Measurements from ENCODE around the gene SLC2A3. TPM values are rescaled to one million over a fixed set of nuclear protein-coding genes. Genes with fewer than 3 reads are reported as not detected.

Gene SLC2A3
- total and polyA plus RNA-seq, 2 of the 13 experiments (the other 11 are each of a cell fraction or from before 2014, with no cell fraction given), result 39.3 to 580 TPM

GRCh38 chr12:7951671-7952070, 15.7 kb upstream of the SLC2A3 start:
- H4K20me1 ChIP-seq (ENCODE audit: insufficient read depth, low read length), result no peaks in the 10 kb centered on the region
- WGBS (ENCODE audit: low lambda C conversion rate), result 89% methylated on average over 6 of the region's 6 CpGs
- no peak overlapping the region for H2AFZ ChIP-seq (ENCODE audit: low read length)
- intact Hi-C loops (cut with micrococcal nuclease; ENCODE audit: unreplicated experiment), result no loop called here
- no peak for FAIRE-seq
- ATAC-seq, result no peak
- no peaks in the 10 kb centered on the region for H3K79me2 ChIP-seq (ENCODE audit: insufficient read depth, low read length)
- H3K36me3 ChIP-seq (replicated peaks in 1 of 2; ENCODE audit: control insufficient read depth in 1 of 2, insufficient read depth in 2 of 2, low read length in 2 of 2), result no peaks in the 10 kb centered on the region
- no TSS peak for BruUV-seq (replicated peaks)
- H3K9me3 ChIP-seq (ENCODE audit: low read length), result no peaks in the 10 kb centered on the region
- ChIA-PET POLR2A (no interaction called here), CTCF (ENCODE audit: low intra/inter-chr PET ratio, low total read pairs) (no interaction called here)
- peaks cover 15% of the 10 kb centered on the region for H3K4me1 ChIP-seq (ENCODE audit: insufficient read depth, low read length)
- TF ChIP-seq ETS1 (CRISPR knock-in tag; IDR thresholded peaks at IDR 0.05), result no peak
- TF ChIP-seq SMYD3 (CRISPR knock-in tag; IDR thresholded peaks at IDR 0.05), result no peak
- TF ChIP-seq ZNF138 (CRISPR knock-in tag; IDR thresholded peaks at IDR 0.05; ENCODE audit: low read depth), result no peak
- no peak for TF ChIP-seq ZNF251 (CRISPR knock-in tag; IDR thresholded peaks at IDR 0.05)
- TF ChIP-seq MYNN (CRISPR knock-in tag; IDR thresholded peaks at IDR 0.05; ENCODE audit: low read depth), result no peak
- no peak for TF ChIP-seq AKAP8 (CRISPR knock-in tag; IDR thresholded peaks at IDR 0.05)
- TF ChIP-seq ZFP91 (CRISPR knock-in tag; IDR thresholded peaks at IDR 0.05; ENCODE audit: borderline replicate concordance), result no peak
- no peak for TF ChIP-seq ZNF281 (CRISPR knock-in tag; IDR thresholded peaks at IDR 0.05; ENCODE audit: borderline replicate concordance)
- no peak for TF ChIP-seq GATAD2A (CRISPR knock-in tag; IDR thresholded peaks at IDR 0.05)
- TF ChIP-seq NR2F2 (IDR thresholded peaks at IDR 0.05; ENCODE audit: borderline replicate concordance, low read depth), result no peak
- TF ChIP-seq SSRP1 (CRISPR knock-in tag; IDR thresholded peaks at IDR 0.05), result no peak
- in situ Hi-C loops (cut with HindIII; ENCODE audit: extremely low pct_ligation_motif_present, low pct_unique_long_range_greater_than_20kb), result no loop called here
- H3K4me3 ChIP-seq (replicated peaks in 1 of 3; ENCODE audit: insufficient read depth in 1 of 3, low read depth in 2 of 3, low read length in 3 of 3), result no peak overlapping the region
- no peak overlapping the region for H3K4me2 ChIP-seq (ENCODE audit: low read depth, low read length)
- H3K27me3 ChIP-seq (ENCODE audit: control insufficient read depth in 1 of 2, insufficient read depth in 2 of 2, low read length in 2 of 2), result no peaks in the 10 kb centered on the region
- H3K27ac ChIP-seq (ENCODE audit: extremely low read length, insufficient read depth, low read length), result no peak overlapping the region
- no peak overlapping the region for H3K9ac ChIP-seq (ENCODE audit: insufficient read depth, low read depth, low read length)
- no peak for DNase-seq (ENCODE audit: low spot score)
